Measurements from ENCODE around the gene MEAF6. TPM values are rescaled to one million over a fixed set of nuclear protein-coding genes. Genes with fewer than 3 reads are reported as not detected.

Gene MEAF6
- total RNA-seq, 1 donor from 2014 or later = 54.5 TPM

DNA sequence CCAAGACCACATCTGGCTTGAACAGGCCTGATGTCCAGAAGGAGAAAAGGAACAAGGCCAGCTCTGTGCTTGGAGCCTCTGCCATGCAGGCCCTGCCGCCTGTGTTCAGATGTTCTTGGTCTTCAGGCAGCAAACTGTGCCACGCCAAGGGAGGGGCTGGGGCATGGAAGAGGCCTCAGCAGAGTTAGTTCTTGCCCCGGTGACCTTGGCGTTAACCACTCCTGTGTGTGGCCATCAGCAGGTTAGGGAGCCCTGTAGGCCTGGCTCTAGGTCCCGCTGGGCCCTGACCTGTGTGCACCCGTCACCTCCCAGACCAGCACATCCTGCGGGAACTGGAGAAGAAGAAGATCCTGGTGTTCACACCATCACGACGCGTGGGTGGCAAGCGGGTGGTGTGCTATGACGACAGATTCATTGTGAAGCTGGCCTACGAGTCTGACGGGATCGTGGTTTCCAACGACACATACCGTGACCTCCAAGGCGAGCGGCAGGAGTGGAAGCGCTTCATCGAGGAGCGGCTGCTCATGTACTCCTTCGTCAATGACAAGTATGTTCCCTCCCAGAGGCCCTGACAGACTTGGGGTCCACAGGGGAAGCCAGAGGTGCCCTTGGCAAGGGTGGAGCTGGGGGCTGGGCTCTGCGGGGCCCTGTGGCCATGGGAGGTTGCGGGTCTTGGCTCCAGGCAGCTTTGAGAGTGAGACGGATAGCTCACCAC lies 33.1 kb downstream of the MEAF6 start:
- Histone ChIP-seq H3K4me1 (peaks cover 66% of the 10 kb centered on the region), H3K9me3 (no peaks in the 10 kb centered on the region), H3K27me3 (no peaks in the 10 kb centered on the region), H3K36me3 (peaks cover 3 to 47% of the 10 kb centered on the region in 2 donors), H3K4me3 (no peak overlapping the region), H3K27ac (peak overlapping the region; percentile 98)
- TF ChIP-seq POLR2AphosphoS5 (IDR thresholded peaks at IDR 0.05; ENCODE audit: insufficient read depth in 1 of 2, low read depth in 1 of 2) = peak in 1 of 2 donors; percentile 41
- no peak for TF ChIP-seq POLR2A (IDR thresholded peaks at IDR 0.05)
- TF ChIP-seq, protein P1, sequence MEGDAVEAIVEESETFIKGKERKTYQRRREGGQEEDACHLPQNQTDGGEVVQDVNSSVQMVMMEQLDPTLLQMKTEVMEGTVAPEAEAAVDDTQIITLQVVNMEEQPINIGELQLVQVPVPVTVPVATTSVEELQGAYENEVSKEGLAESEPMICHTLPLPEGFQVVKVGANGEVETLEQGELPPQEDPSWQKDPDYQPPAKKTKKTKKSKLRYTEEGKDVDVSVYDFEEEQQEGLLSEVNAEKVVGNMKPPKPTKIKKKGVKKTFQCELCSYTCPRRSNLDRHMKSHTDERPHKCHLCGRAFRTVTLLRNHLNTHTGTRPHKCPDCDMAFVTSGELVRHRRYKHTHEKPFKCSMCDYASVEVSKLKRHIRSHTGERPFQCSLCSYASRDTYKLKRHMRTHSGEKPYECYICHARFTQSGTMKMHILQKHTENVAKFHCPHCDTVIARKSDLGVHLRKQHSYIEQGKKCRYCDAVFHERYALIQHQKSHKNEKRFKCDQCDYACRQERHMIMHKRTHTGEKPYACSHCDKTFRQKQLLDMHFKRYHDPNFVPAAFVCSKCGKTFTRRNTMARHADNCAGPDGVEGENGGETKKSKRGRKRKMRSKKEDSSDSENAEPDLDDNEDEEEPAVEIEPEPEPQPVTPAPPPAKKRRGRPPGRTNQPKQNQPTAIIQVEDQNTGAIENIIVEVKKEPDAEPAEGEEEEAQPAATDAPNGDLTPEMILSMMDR (IDR thresholded peaks at IDR 0.05) = no peak
- intact Hi-C loops (cut with DNase I) = loop anchor here (10.0 kb wide), 1 partner anchor 203 kb away; no protein-coding TSS in a partner anchor
- peak in 1 of 2 donors; percentile 87 for DNase-seq (ENCODE audit: extremely low spot score in 2 of 2)

DNA sequence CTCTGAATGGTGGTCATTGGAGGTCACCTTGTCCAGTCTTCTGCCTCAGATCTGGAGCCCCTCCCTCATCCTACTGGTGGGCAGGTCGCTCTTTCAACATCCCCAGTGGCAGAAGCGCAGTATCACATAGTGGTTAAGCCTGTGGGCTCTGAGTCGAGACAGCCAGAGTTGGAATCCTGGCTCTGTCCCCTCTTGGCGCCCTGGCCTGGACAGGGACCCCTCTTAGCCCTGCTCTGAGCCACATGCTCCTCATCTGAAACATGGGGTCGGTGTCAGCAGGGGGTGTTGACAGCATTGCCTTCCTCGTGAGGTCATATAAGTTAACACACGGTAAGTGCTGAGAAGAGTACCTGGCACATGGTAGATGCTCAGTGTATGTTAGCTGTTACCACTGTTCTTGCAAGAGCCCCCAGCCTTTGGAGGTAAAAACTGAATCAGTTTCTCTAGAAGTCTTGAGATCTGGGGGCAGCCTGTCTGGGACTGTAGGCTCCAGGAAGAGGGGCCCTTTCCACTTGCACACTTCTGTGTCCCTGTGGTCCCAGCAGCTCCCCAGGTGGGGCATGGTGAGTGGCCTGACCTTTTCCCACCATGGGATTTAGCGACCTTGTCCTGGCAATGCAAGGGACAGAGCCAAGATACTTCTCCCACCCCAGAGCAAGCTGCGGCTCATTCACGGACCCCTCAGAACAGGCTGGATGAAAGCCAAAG lies 33.8 kb downstream of the MEAF6 start:
- H3K27me3 ChIP-seq = no peaks in the 10 kb centered on the region
- H3K36me3 ChIP-seq = peaks cover 3 to 47% of the 10 kb centered on the region in 2 donors
- no peaks in the 10 kb centered on the region for H3K9me3 ChIP-seq
- peak overlapping the region; percentile 98 for H3K27ac ChIP-seq
- intact Hi-C loops (cut with DNase I) = loop anchor here (10.0 kb wide), 1 partner anchor 204 kb away; no protein-coding TSS in a partner anchor
- peak in 1 of 2 donors; percentile 88 for DNase-seq (ENCODE audit: extremely low spot score in 2 of 2)
- TF ChIP-seq, protein P1 (IDR thresholded peaks at IDR 0.05) = no peak
- no peak for TF ChIP-seq POLR2A (IDR thresholded peaks at IDR 0.05)
- peaks cover 66% of the 10 kb centered on the region for H3K4me1 ChIP-seq
- H3K4me3 ChIP-seq = no peak overlapping the region

DNA sequence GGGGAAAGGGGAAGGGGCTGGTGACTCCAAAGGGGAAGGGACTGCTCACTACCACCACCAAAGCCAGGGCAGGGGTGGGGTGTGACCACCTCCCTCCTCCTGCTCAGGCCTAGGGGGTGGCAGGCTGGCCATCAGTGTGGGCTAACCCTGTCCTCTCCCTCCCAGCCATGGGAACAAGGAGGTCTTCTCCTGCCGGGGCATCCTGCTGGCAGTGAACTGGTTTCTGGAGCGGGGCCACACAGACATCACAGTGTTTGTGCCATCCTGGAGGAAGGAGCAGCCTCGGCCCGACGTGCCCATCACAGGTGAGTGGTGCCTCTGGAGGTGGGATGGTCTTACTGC lies 34.5 kb downstream of the MEAF6 start:
- Histone ChIP-seq H3K4me3 (peak overlapping the region; percentile 35 to 36), H3K36me3 (peaks cover 3 to 47% of the 10 kb centered on the region in 2 donors), H3K27ac (peak overlapping the region; percentile 98), H3K4me1 (peaks cover 66% of the 10 kb centered on the region), H3K27me3 (no peaks in the 10 kb centered on the region), H3K9me3 (no peaks in the 10 kb centered on the region)
- peak in 1 of 2 donors; percentile 92 for DNase-seq (ENCODE audit: extremely low spot score in 2 of 2)
- intact Hi-C loops (cut with DNase I) = loop anchor here (10.0 kb wide), 1 partner anchor 205 kb away; no protein-coding TSS in a partner anchor
- TF ChIP-seq POLR2AphosphoS5 (IDR thresholded peaks at IDR 0.05; ENCODE audit: insufficient read depth in 1 of 2, low read depth in 1 of 2) (no peak), POLR2A (IDR thresholded peaks at IDR 0.05) (no peak)
- TF ChIP-seq, protein P1 (IDR thresholded peaks at IDR 0.05) = no peak

DNA sequence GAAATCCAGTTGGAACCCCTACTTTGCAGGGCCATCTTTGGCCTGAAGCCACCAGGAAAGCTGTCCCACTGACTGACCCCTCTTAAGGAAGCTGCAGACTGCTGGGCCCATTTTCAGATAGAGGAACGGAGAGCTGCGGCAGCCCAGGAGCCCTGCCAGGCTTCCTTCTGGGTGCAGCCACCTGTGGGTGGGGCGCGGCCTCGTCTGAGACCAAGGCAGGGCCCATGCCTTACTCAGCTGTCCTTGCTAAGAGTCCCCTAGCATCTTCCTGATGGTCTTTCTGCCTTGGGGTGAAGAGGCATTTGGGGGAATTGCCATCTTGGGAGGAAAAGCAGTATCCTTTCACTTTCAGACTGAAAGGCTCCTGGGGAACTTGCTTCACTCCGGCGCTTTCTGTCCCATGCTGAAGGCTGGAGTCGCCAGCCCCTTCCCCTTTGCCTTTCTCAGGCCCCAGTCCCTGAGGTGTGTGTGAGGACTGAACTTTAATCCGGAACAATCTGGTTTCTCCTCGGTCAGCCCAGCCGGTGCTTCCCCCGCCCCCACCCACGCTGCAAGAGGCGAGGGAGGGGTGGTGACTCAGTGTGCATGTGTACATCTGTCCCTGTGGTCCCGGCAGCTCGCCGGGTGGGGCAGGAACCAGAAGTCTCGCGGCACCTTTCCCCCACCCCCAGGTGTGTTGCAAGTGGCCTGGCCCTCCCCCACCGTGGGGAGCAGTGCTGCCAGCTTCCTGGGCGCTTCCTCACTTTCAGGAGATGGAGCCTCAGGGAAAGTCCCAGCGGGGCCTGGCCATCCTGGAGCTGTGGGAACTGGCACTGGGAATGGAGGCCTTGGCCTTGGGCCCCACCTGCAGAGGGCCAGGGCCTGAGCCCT lies 35.1 kb downstream of the MEAF6 start:
- peaks cover 63% of the 10 kb centered on the region for H3K4me1 ChIP-seq
- DNase-seq (ENCODE audit: extremely low spot score in 2 of 2) = peak in 1 of 2 donors; percentile 98
- intact Hi-C loops (cut with DNase I) = loop anchor here (10.0 kb wide), 1 partner anchor 205 kb away; no protein-coding TSS in a partner anchor

More for the DNA sequence above, 35.1 kb downstream of the MEAF6 start:
- Histone ChIP-seq H3K27me3 (no peaks in the 10 kb centered on the region), H3K36me3 (peaks cover 3 to 44% of the 10 kb centered on the region in 2 donors), H3K4me3 (peak overlapping the region; percentile 35 to 36), H3K9me3 (no peaks in the 10 kb centered on the region), H3K27ac (peak overlapping the region; percentile 98)
- TF ChIP-seq POLR2AphosphoS5 (IDR thresholded peaks at IDR 0.05; ENCODE audit: insufficient read depth in 1 of 2, low read depth in 1 of 2) (peak; percentile 92), POLR2A (IDR thresholded peaks at IDR 0.05) (peak in 1 of 2 donors; percentile 26)
- TF ChIP-seq, protein P1 (IDR thresholded peaks at IDR 0.05) = peak in 1 of 3 experiments; percentile 16

Measured in vagina (tissue), 2 donors.